Measurements from ENCODE around the gene NEU2. TPM values are rescaled to one million over a fixed set of nuclear protein-coding genes. Genes with fewer than 3 reads are reported as not detected.

The NEU2 gene
- total RNA-seq, 4 donors from 2014 or later = not detected

DNA sequence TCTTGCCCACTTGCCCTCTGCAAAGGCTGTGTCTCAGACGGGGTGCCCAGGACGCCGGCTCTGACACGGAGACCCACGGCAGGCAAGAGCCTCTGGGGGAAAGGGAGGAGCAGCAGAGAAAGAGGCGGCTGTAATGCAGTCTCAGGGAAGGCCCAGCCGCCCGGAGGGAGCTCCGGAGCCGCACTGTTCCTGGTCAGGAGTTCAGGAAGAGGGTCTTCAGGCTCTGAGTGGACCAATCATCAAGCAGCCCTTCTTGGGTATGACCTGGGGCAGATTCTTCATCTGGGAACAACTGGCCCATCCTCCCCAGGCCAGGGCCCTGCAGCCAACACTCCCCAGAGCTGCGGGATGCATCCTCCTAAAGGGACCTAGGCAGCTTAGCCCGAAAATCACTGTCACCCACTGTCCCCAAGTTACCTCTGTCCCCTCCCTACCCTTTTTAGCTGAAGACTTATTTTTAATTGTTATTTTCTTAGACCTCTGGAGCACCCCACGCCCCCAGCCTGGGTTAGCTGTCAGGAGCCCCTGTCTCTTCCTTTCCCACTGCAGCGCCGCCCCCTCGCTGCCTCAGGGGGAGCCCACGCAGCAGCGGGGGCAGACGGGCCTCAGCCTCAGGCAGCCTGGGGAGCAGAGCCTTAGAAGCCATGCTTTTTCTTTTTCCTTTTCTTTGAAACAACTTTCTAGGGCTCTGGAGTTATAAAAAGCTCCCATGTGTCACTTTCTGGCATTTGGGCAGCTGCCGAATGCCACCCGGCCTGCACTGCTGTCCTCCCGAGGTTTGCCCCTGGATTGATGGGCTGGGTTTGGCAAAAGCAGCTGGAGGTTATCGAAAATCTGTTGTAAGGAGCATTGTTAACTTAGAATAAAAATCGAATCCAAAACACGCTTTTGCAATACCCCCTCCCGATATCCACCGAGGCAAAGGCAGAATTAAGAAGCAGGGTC lies 644 bp upstream of the NEU2 start:
- DNase-seq = no peak
- in situ Hi-C loops (cut with MboI; ENCODE audit: low sequenced_read_pairs in 4 of 4) = loop anchor here in 1 of 4 donors (25.0 kb wide), 1 partner anchor 420 kb away; no protein-coding TSS in a partner anchor
- intact Hi-C loops (cut with DNase I; ENCODE audit: low total_unique reads) = no loop called here

DNA sequence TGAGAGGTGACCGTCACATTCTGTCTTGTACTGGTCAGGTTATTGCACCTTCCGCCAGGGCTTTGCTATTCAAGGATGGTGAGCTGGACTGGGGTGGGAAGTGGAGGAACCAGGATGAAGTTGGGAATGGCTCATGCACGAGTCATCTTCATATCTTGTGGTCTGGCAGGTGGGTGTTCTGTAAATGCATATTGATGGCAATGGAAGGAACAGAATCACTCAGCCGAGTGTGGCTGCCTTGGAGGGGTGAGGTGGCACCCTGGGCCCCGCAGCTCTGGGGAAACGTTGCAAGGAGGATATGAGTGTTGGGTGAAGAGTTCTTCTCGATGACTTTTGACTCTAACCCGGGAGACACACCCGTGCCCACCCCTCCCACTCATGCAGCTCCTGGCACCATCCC lies 1.2 kb downstream of the NEU2 start:
- Histone ChIP-seq H3K27ac (no peak overlapping the region), H3K4me3 (no peak overlapping the region), H3K27me3 (no peaks in the 10 kb centered on the region), H3K36me3 (no peaks in the 10 kb centered on the region), H3K4me1 (no peaks in the 10 kb centered on the region), H3K9me3 (no peaks in the 10 kb centered on the region)
- DNase-seq (no peak), ATAC-seq (no peak)
- intact Hi-C loops (cut with DNase I; ENCODE audit: low total_unique reads) = no loop called here
- in situ Hi-C loops (cut with MboI; ENCODE audit: low sequenced_read_pairs in 4 of 4) = loop anchor here in 1 of 4 donors (25.0 kb wide), 1 partner anchor 421 kb away; no protein-coding TSS in a partner anchor
- no peak for TF ChIP-seq POLR2A (IDR thresholded peaks at IDR 0.05)
- TF ChIP-seq, protein P1, sequence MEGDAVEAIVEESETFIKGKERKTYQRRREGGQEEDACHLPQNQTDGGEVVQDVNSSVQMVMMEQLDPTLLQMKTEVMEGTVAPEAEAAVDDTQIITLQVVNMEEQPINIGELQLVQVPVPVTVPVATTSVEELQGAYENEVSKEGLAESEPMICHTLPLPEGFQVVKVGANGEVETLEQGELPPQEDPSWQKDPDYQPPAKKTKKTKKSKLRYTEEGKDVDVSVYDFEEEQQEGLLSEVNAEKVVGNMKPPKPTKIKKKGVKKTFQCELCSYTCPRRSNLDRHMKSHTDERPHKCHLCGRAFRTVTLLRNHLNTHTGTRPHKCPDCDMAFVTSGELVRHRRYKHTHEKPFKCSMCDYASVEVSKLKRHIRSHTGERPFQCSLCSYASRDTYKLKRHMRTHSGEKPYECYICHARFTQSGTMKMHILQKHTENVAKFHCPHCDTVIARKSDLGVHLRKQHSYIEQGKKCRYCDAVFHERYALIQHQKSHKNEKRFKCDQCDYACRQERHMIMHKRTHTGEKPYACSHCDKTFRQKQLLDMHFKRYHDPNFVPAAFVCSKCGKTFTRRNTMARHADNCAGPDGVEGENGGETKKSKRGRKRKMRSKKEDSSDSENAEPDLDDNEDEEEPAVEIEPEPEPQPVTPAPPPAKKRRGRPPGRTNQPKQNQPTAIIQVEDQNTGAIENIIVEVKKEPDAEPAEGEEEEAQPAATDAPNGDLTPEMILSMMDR (IDR thresholded peaks at IDR 0.05 in 4 of 5, conservative IDR thresholded peaks at IDR 0.05 in 1 of 5) = no peak

More for the DNA sequence above, 644 bp upstream of the NEU2 start:
- Histone ChIP-seq H3K4me3 (no peak overlapping the region), H3K27ac (no peak overlapping the region), H3K4me1 (no peaks in the 10 kb centered on the region), H3K36me3 (no peaks in the 10 kb centered on the region), H3K27me3 (no peaks in the 10 kb centered on the region), H3K9me3 (no peaks in the 10 kb centered on the region)
- TF ChIP-seq, protein P1 (IDR thresholded peaks at IDR 0.05 in 4 of 5, conservative IDR thresholded peaks at IDR 0.05 in 1 of 5) = no peak
- no peak for TF ChIP-seq POLR2A (IDR thresholded peaks at IDR 0.05)
- ATAC-seq = no peak

DNA sequence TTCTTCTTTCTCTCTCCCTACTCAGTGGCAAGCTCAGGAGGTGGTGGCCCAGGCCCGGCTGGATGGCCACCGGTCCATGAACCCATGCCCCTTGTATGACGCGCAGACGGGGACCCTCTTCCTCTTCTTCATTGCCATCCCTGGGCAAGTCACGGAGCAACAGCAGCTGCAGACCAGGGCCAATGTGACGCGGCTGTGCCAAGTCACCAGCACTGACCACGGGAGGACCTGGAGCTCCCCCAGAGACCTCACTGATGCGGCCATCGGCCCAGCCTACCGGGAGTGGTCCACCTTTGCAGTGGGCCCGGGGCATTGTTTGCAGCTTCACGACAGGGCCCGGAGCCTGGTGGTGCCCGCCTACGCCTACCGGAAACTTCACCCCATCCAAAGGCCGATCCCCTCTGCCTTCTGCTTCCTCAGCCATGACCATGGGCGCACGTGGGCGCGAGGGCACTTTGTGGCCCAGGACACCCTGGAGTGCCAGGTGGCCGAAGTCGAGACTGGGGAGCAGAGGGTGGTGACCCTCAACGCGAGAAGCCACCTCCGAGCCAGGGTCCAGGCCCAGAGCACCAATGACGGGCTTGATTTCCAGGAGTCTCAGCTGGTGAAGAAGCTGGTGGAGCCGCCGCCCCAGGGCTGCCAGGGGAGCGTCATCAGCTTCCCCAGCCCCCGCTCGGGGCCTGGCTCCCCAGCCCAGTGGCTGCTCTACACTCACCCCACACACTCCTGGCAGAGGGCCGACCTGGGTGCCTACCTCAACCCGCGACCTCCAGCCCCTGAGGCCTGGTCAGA lies 1.8 kb downstream of the NEU2 start:
- TF ChIP-seq, protein P1 (IDR thresholded peaks at IDR 0.05 in 4 of 5, conservative IDR thresholded peaks at IDR 0.05 in 1 of 5) = no peak
- TF ChIP-seq POLR2A (IDR thresholded peaks at IDR 0.05) = no peak
- no peaks in the 10 kb centered on the region for H3K4me1 ChIP-seq
- H3K36me3 ChIP-seq = no peaks in the 10 kb centered on the region
- H3K27ac ChIP-seq = no peak overlapping the region
- H3K4me3 ChIP-seq = no peak overlapping the region
- DNase-seq (no peak), ATAC-seq (no peak)
- H3K9me3 ChIP-seq = no peaks in the 10 kb centered on the region
- no peaks in the 10 kb centered on the region for H3K27me3 ChIP-seq
- in situ Hi-C loops (cut with MboI; ENCODE audit: low sequenced_read_pairs in 4 of 4) (loop anchor here in 1 of 4 donors (25.0 kb wide), 1 partner anchor 422 kb away; no protein-coding TSS in a partner anchor), intact Hi-C loops (cut with DNase I; ENCODE audit: low total_unique reads) (no loop called here)

DNA sequence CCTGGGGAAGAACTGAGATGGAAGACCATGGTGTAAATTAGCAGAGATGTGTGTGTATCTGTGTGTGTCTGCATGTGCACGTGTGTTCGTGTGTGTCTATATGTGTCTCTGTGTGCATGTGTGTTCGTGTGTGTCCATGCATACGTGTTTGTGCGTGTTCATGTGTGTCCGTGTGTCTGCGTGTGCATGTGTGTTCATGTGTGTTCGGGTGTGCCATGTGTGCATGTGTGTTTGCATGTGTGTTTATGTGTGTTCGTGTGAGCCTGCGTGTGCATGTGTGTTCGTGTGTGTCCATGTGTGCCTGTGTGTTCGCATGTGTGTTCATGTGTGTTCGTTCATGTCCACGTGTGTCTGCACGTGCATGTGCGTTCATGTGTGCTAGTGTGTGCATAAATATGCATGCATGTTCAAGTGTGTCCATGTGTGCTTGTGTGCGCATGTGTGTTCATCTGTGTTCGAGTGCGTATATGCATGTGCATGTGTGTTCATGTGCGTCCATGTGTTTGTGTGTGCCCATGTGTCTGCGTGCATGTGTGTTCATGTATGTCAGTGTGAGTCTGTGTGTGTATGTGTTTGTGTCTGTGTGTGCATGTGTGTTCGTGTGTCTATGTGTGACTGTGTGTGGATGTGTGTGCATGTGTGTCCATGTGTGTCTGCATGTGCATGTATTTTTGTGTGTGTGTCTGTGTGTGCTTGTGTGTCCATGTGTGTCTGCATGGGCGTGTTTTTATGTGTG lies 3.1 kb downstream of the NEU2 start:
- no peak for TF ChIP-seq POLR2A (IDR thresholded peaks at IDR 0.05)
- TF ChIP-seq, protein P1 (IDR thresholded peaks at IDR 0.05 in 4 of 5, conservative IDR thresholded peaks at IDR 0.05 in 1 of 5) = no peak
- Histone ChIP-seq H3K27ac (no peak overlapping the region), H3K36me3 (no peaks in the 10 kb centered on the region), H3K27me3 (no peaks in the 10 kb centered on the region), H3K4me1 (no peaks in the 10 kb centered on the region), H3K4me3 (no peak overlapping the region), H3K9me3 (no peaks in the 10 kb centered on the region)
- ATAC-seq (no peak), DNase-seq (no peak)
- intact Hi-C loops (cut with DNase I; ENCODE audit: low total_unique reads) (no loop called here), in situ Hi-C loops (cut with MboI; ENCODE audit: low sequenced_read_pairs in 4 of 4) (loop anchor here in 1 of 4 donors (25.0 kb wide), 1 partner anchor 423 kb away; no protein-coding TSS in a partner anchor)
